ENCODE measurements around the gene PLEKHM3.

DNA sequence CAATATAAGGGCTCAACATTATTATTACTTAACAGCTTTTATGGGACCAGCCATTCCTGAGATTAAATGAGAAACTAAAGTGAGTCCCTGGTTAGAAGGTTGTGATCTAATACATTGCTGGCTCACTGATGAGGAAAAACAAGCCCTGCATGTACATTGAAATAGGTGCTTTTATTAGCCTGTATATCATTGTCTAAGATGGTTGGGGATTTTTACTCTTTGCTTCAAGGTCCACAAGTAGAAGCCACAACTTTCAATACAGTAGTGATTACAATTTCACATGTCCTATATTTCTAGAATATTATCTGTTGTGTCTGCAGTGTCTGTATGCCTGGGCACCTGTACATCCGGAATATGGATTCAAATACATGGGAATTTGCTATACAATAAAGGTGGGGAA is 151.5 kb downstream of the PLEKHM3 start:
- TF ChIP-seq, protein P1, sequence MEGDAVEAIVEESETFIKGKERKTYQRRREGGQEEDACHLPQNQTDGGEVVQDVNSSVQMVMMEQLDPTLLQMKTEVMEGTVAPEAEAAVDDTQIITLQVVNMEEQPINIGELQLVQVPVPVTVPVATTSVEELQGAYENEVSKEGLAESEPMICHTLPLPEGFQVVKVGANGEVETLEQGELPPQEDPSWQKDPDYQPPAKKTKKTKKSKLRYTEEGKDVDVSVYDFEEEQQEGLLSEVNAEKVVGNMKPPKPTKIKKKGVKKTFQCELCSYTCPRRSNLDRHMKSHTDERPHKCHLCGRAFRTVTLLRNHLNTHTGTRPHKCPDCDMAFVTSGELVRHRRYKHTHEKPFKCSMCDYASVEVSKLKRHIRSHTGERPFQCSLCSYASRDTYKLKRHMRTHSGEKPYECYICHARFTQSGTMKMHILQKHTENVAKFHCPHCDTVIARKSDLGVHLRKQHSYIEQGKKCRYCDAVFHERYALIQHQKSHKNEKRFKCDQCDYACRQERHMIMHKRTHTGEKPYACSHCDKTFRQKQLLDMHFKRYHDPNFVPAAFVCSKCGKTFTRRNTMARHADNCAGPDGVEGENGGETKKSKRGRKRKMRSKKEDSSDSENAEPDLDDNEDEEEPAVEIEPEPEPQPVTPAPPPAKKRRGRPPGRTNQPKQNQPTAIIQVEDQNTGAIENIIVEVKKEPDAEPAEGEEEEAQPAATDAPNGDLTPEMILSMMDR (IDR thresholded peaks at IDR 0.05; ENCODE audit: insufficient read depth, low read length) = no peak
- TF ChIP-seq POLR2AphosphoS5 (IDR thresholded peaks at IDR 0.05; ENCODE audit: low read depth) (no peak), GABPA (IDR thresholded peaks at IDR 0.05; ENCODE audit: low read depth) (no peak), SPI1 (IDR thresholded peaks at IDR 0.05; ENCODE audit: borderline replicate concordance, low read depth) (no peak)
- TF ChIP-seq, protein P2, sequence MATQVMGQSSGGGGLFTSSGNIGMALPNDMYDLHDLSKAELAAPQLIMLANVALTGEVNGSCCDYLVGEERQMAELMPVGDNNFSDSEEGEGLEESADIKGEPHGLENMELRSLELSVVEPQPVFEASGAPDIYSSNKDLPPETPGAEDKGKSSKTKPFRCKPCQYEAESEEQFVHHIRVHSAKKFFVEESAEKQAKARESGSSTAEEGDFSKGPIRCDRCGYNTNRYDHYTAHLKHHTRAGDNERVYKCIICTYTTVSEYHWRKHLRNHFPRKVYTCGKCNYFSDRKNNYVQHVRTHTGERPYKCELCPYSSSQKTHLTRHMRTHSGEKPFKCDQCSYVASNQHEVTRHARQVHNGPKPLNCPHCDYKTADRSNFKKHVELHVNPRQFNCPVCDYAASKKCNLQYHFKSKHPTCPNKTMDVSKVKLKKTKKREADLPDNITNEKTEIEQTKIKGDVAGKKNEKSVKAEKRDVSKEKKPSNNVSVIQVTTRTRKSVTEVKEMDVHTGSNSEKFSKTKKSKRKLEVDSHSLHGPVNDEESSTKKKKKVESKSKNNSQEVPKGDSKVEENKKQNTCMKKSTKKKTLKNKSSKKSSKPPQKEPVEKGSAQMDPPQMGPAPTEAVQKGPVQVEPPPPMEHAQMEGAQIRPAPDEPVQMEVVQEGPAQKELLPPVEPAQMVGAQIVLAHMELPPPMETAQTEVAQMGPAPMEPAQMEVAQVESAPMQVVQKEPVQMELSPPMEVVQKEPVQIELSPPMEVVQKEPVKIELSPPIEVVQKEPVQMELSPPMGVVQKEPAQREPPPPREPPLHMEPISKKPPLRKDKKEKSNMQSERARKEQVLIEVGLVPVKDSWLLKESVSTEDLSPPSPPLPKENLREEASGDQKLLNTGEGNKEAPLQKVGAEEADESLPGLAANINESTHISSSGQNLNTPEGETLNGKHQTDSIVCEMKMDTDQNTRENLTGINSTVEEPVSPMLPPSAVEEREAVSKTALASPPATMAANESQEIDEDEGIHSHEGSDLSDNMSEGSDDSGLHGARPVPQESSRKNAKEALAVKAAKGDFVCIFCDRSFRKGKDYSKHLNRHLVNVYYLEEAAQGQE (IDR thresholded peaks at IDR 0.05; ENCODE audit: insufficient replicate concordance, low read depth) = no peak
